Parathyroid adenoma (tissue), 2 donors: ENCODE measurements around the gene TIFAB.

ENCODE experiments used
- H2AFZ ChIP-seq: fragments of 300-600 bp; sonication (generic); one replicate; pipeline ENCODE4 v1.7.0; 2017; ENCODE audit warnings: antibody characterized with exemption, mild to moderate bottlenecking
- H3K27ac ChIP-seq: fragments of 300-600 bp; sonication (generic); one replicate; pipeline ENCODE4 v1.7.0; 2017
- H3K27me3 ChIP-seq: fragments of 300-600 bp; sonication (generic); one replicate; pipeline ENCODE4 v1.7.0; 2017; ENCODE audit warnings: low read length; ENCODE audit not compliant: control insufficient read depth, insufficient read depth
- H3K36me3 ChIP-seq: fragments of 300-600 bp; sonication (generic); one replicate; pipeline ENCODE4 v1.7.0; 2017; ENCODE audit warnings: low read length; ENCODE audit not compliant: control insufficient read depth, insufficient read depth
- H3K4me1 ChIP-seq: fragments of 300-600 bp; sonication (generic); one replicate; pipeline ENCODE4 v1.7.0; 2017; ENCODE audit warnings: control low read depth
- H3K4me2 ChIP-seq: fragments of 300-600 bp; sonication (generic); one replicate; pipeline ENCODE4 v1.7.0; 2017; ENCODE audit warnings: low read length
- H3K4me3 ChIP-seq: fragments of 300-600 bp; sonication (generic); one replicate; pipeline ENCODE4 v1.7.0; 2017; ENCODE audit warnings: low read depth, low read length
- H3K79me2 ChIP-seq: fragments of 300-600 bp; sonication (generic); one replicate; pipeline ENCODE4 v1.7.0; 2017; ENCODE audit warnings: control low read depth
- H3K9ac ChIP-seq: fragments of 300-600 bp; sonication (generic); one replicate; pipeline ENCODE4 v1.7.0; 2017; ENCODE audit warnings: mild to moderate bottlenecking
- H3K9me3 ChIP-seq: fragments of 300-600 bp; sonication (generic); one replicate; pipeline ENCODE4 v1.7.0; 2017; ENCODE audit warnings: low read length; ENCODE audit not compliant: control insufficient read depth
- CTCF ChIP-seq: fragments of 300-600 bp; sonication (generic); IDR thresholded peaks from one replicate; pipeline ENCODE4 v1.7.0; 2017; ENCODE audit warnings: antibody characterized with exemption, mild to moderate bottlenecking
- donor health status: primary hyperparathyroidism.

TIFAB gene

GRCh38 chr5:135443161-135443960 is 8.8 kb downstream of the TIFAB start:
- Histone ChIP-seq H3K4me1 (no peaks in the 10 kb centered on the region), H3K9ac (no peak overlapping the region), H2AFZ (no peak overlapping the region), H3K4me2 (no peak overlapping the region), H3K79me2 (no peaks in the 10 kb centered on the region), H3K27ac (no peak overlapping the region), H3K27me3 (no peaks in the 10 kb centered on the region), H3K36me3 (no peaks in the 10 kb centered on the region), H3K4me3 (no peak overlapping the region), H3K9me3 (no peaks in the 10 kb centered on the region)
- no peak for TF ChIP-seq CTCF

- no peak overlapping the region for H3K4me3 ChIP-seq
- H3K27me3 ChIP-seq = no peaks in the 10 kb centered on the region
- no peak overlapping the region for H3K9ac ChIP-seq
- no peak overlapping the region for H2AFZ ChIP-seq
- no peak overlapping the region for H3K27ac ChIP-seq
- H3K79me2 ChIP-seq = no peaks in the 10 kb centered on the region
- H3K9me3 ChIP-seq = no peaks in the 10 kb centered on the region
- no peak for TF ChIP-seq CTCF
- H3K36me3 ChIP-seq = no peaks in the 10 kb centered on the region
- H3K4me1 ChIP-seq = no peaks in the 10 kb centered on the region
- no peak overlapping the region for H3K4me2 ChIP-seq
These were observed 9.6 kb downstream of the TIFAB start for GRCh38 chr5:135442431-135443160.

- no peak overlapping the region for H3K27ac ChIP-seq
- H3K4me1 ChIP-seq = no peaks in the 10 kb centered on the region
- no peak overlapping the region for H3K4me3 ChIP-seq
- H3K9me3 ChIP-seq = no peaks in the 10 kb centered on the region
- no peaks in the 10 kb centered on the region for H3K79me2 ChIP-seq
- H3K27me3 ChIP-seq = no peaks in the 10 kb centered on the region
- no peaks in the 10 kb centered on the region for H3K36me3 ChIP-seq
- no peak overlapping the region for H3K4me2 ChIP-seq
- no peak for TF ChIP-seq CTCF
- H2AFZ ChIP-seq = no peak overlapping the region
- no peak overlapping the region for H3K9ac ChIP-seq
These were observed 10.2 kb downstream of the TIFAB start for GRCh38 chr5:135441919-135442318.

GRCh38 chr5:135441350-135441831 is 10.8 kb downstream of the TIFAB start:
- Histone ChIP-seq H3K9me3 (no peaks in the 10 kb centered on the region), H3K79me2 (no peaks in the 10 kb centered on the region), H3K27me3 (no peaks in the 10 kb centered on the region), H3K9ac (no peak overlapping the region), H3K4me1 (no peaks in the 10 kb centered on the region), H3K27ac (no peak overlapping the region), H3K36me3 (no peaks in the 10 kb centered on the region), H2AFZ (no peak overlapping the region), H3K4me2 (no peak overlapping the region), H3K4me3 (no peak overlapping the region)
- no peak for TF ChIP-seq CTCF
